Spleen (tissue), 7 donors: ENCODE data around the gene LPAR3.

Source experiments
- POLR2A ChIP-seq, 3 donors: fragments of 450-650 bp; IDR thresholded peaks; one replicate each; pipeline ENCODE4 v1.5.1; 2017; ENCODE audit warnings: antibody characterized with exemption in 3 of 3, mild to moderate bottlenecking in 1 of 3
- TF ChIP-seq, protein P1 (sequence below), 11 experiments: fragments of 200-600 bp in 7 of 11; fragments of 450-650 bp in 4 of 11; sonication (generic) in 4 of 11; IDR thresholded peaks in 8 of 11; conservative IDR thresholded peaks in 3 of 11; 1 replicate in 7 of 11; 2 replicates in 4 of 11; pipeline versions ENCODE4 v1.4.0 to v1.8.0; 2016 to 2021; ENCODE audit warnings: antibody characterized with exemption in 11 of 11, inconsistent platforms in 4 of 11, mild to moderate bottlenecking in 1 of 11
- donor health status: DM: no; HTN: no; CAD: no; lungs with moderate emphysema.
- donor health status: DM: no; HTN: no; CAD: no.
- donor health status: DM: no; HTN: no; CAD: no.

DNA sequence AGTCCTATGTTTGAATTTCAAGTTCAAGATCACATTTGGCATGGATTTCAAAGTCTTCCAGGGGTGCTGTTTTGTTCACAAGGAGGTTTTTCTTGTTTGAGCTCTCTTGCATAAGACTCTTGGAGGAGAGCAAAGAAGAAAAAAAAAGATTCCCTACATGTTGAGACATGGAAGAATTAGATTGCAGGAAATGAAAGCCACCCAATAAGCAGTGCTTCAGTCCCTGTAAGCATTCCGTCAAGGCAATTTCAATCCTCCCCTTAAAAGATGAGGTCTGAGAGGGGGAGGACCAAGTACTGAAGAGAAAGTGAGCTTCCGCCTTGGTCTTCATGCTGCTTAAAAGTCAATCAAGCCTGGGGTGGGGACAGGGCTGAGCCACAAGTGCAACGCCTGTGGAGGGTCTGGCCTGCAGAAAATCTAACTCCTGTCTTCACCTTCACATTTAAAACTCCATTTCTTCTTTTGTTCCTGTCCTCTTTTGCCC is 50.2 kb downstream of the LPAR3 start:
- no peak for TF ChIP-seq POLR2A (IDR thresholded peaks at IDR 0.05)
- TF ChIP-seq, protein P1, sequence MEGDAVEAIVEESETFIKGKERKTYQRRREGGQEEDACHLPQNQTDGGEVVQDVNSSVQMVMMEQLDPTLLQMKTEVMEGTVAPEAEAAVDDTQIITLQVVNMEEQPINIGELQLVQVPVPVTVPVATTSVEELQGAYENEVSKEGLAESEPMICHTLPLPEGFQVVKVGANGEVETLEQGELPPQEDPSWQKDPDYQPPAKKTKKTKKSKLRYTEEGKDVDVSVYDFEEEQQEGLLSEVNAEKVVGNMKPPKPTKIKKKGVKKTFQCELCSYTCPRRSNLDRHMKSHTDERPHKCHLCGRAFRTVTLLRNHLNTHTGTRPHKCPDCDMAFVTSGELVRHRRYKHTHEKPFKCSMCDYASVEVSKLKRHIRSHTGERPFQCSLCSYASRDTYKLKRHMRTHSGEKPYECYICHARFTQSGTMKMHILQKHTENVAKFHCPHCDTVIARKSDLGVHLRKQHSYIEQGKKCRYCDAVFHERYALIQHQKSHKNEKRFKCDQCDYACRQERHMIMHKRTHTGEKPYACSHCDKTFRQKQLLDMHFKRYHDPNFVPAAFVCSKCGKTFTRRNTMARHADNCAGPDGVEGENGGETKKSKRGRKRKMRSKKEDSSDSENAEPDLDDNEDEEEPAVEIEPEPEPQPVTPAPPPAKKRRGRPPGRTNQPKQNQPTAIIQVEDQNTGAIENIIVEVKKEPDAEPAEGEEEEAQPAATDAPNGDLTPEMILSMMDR (IDR thresholded peaks at IDR 0.05 in 8 of 11, conservative IDR thresholded peaks at IDR 0.05 in 3 of 11): no peak
